ENCODE measurements around the gene MTPN. TPM values are rescaled to one million over a fixed set of nuclear protein-coding genes. Genes with fewer than 3 reads are reported as not detected.
A peak's percentile ranks its signal among the peaks of the same experiment; 100 is the strongest.

Gene MTPN
- total and polyA plus RNA-seq, 2 donors (not counting 1 experiment from before 2014, with no cell fraction given), result 158 to 215 TPM

- Histone ChIP-seq H3K4me3 (replicated peaks in 1 of 4; ENCODE audit: control extremely low read depth in 1 of 4, insufficient read depth in 1 of 4, low read depth in 3 of 4, low read length in 4 of 4) (peak overlapping the region; percentile 87 to 96 (median 92)), H3K27ac (ENCODE audit: insufficient read depth, low read length) (peak overlapping the region; percentile 86), H3K27me3 (ENCODE audit: control insufficient read depth, insufficient read depth, low read length) (no peaks in the 10 kb centered on the region), H3K4me2 (ENCODE audit: extremely low read depth, insufficient read depth, low read length) (peak overlapping the region; percentile 96), H3K79me2 (ENCODE audit: control insufficient read depth, insufficient read depth, low read length) (peaks cover 55% of the 10 kb centered on the region), H3K36me3 (ENCODE audit: control insufficient read depth, insufficient read depth, low read length) (no peaks in the 10 kb centered on the region), H2AFZ (ENCODE audit: low read length) (peak overlapping the region; percentile 82), H3K9ac (ENCODE audit: insufficient read depth, low read length) (peak overlapping the region; percentile 86), H4K20me1 (ENCODE audit: control insufficient read depth, extremely low read depth, insufficient read depth, low read length) (peaks cover 3% of the 10 kb centered on the region), H3K4me1 (ENCODE audit: control insufficient read depth, extremely low read depth, insufficient read depth, low read length) (no peaks in the 10 kb centered on the region), H3K9me3 (ENCODE audit: control insufficient read depth, insufficient read depth, low read depth, low read length) (no peaks in the 10 kb centered on the region)
- no peak for DNase-seq (ENCODE audit: low read depth in 2 of 2)
- no peak for TF ChIP-seq EZH2 (IDR thresholded peaks at IDR 0.05; ENCODE audit: low read length, missing control alignments)
- no peak for TF ChIP-seq CTCF (conservative IDR thresholded peaks at IDR 0.05 in 1 of 2, IDR thresholded peaks at IDR 0.05 in 1 of 2; ENCODE audit: low read depth in 1 of 2, low read length in 2 of 2)
Measured at GRCh38 chr7:135976312-135977006, 700 bp downstream of the MTPN start.

- no peak overlapping the region for H3K27ac ChIP-seq (ENCODE audit: insufficient read depth, low read length)
- no peaks in the 10 kb centered on the region for H3K27me3 ChIP-seq (ENCODE audit: control insufficient read depth, insufficient read depth, low read length)
- no peak overlapping the region for H3K9ac ChIP-seq (ENCODE audit: insufficient read depth, low read length)
- H3K4me2 ChIP-seq (ENCODE audit: extremely low read depth, insufficient read depth, low read length), result peak overlapping the region; percentile 96
- no peaks in the 10 kb centered on the region for H3K4me1 ChIP-seq (ENCODE audit: control insufficient read depth, extremely low read depth, insufficient read depth, low read length)
- no peak for DNase-seq (ENCODE audit: low read depth in 2 of 2)
- TF ChIP-seq CTCF (conservative IDR thresholded peaks at IDR 0.05 in 1 of 2, IDR thresholded peaks at IDR 0.05 in 1 of 2; ENCODE audit: low read depth in 1 of 2, low read length in 2 of 2) (no peak), EZH2 (IDR thresholded peaks at IDR 0.05; ENCODE audit: low read length, missing control alignments) (no peak)
- peaks cover 2% of the 10 kb centered on the region for H3K36me3 ChIP-seq (ENCODE audit: control insufficient read depth, insufficient read depth, low read length)
- peaks cover 64% of the 10 kb centered on the region for H3K79me2 ChIP-seq (ENCODE audit: control insufficient read depth, insufficient read depth, low read length)
- no peak overlapping the region for H2AFZ ChIP-seq (ENCODE audit: low read length)
- H3K9me3 ChIP-seq (ENCODE audit: control insufficient read depth, insufficient read depth, low read depth, low read length), result no peaks in the 10 kb centered on the region
- peak overlapping the region in 2 of 4 experiments; percentile 90 to 96 for H3K4me3 ChIP-seq (replicated peaks in 1 of 4; ENCODE audit: control extremely low read depth in 1 of 4, insufficient read depth in 1 of 4, low read depth in 3 of 4, low read length in 4 of 4)
- H4K20me1 ChIP-seq (ENCODE audit: control insufficient read depth, extremely low read depth, insufficient read depth, low read length), result peaks cover 3% of the 10 kb centered on the region
Measured at GRCh38 chr7:135975166-135975565, 2.0 kb downstream of the MTPN start.

- no peak overlapping the region for H3K4me2 ChIP-seq (ENCODE audit: extremely low read depth, insufficient read depth, low read length)
- H3K36me3 ChIP-seq (ENCODE audit: control insufficient read depth, insufficient read depth, low read length), result peaks cover 2% of the 10 kb centered on the region
- H3K4me1 ChIP-seq (ENCODE audit: control insufficient read depth, extremely low read depth, insufficient read depth, low read length), result no peaks in the 10 kb centered on the region
- DNase-seq (ENCODE audit: low read depth in 2 of 2), result no peak
- TF ChIP-seq CTCF (conservative IDR thresholded peaks at IDR 0.05 in 1 of 2, IDR thresholded peaks at IDR 0.05 in 1 of 2; ENCODE audit: low read depth in 1 of 2, low read length in 2 of 2) (no peak), EZH2 (IDR thresholded peaks at IDR 0.05; ENCODE audit: low read length, missing control alignments) (no peak)
- no peaks in the 10 kb centered on the region for H3K27me3 ChIP-seq (ENCODE audit: control insufficient read depth, insufficient read depth, low read length)
- peaks cover 67% of the 10 kb centered on the region for H3K79me2 ChIP-seq (ENCODE audit: control insufficient read depth, insufficient read depth, low read length)
- H3K9me3 ChIP-seq (ENCODE audit: control insufficient read depth, insufficient read depth, low read depth, low read length), result no peaks in the 10 kb centered on the region
- no peak overlapping the region for H3K27ac ChIP-seq (ENCODE audit: insufficient read depth, low read length)
- H4K20me1 ChIP-seq (ENCODE audit: control insufficient read depth, extremely low read depth, insufficient read depth, low read length), result peaks cover 3% of the 10 kb centered on the region
- H3K9ac ChIP-seq (ENCODE audit: insufficient read depth, low read length), result no peak overlapping the region
- H3K4me3 ChIP-seq (replicated peaks in 1 of 4; ENCODE audit: control extremely low read depth in 1 of 4, insufficient read depth in 1 of 4, low read depth in 3 of 4, low read length in 4 of 4), result peak overlapping the region in 1 of 4 experiments; percentile 2
- no peak overlapping the region for H2AFZ ChIP-seq (ENCODE audit: low read length)
Measured at GRCh38 chr7:135974667-135975066, 2.5 kb downstream of the MTPN start.

Measured in fibroblast of lung (primary cell).